Hepatocyte (in vitro differentiated cells): Measurements from ENCODE around the gene MAP3K6. TPM values are rescaled to one million over a fixed set of nuclear protein-coding genes. Genes with fewer than 3 reads are reported as not detected.

Experiments
- DNase-seq: peaks from one replicate; pipeline ENCODE4 v3.0.0-alpha.2; 2016; ENCODE audit warnings: low spot score
- H2AFZ ChIP-seq: fragments of 200-600 bp; sonication (generic); 2 replicates; pipeline ENCODE4 v1.6.0; 2016; ENCODE audit warnings: antibody characterized with exemption, mild to moderate bottlenecking
- H3K27ac ChIP-seq: fragments of 200-600 bp; sonication (generic); 2 replicates; pipeline ENCODE4 v1.5.1; 2016; ENCODE audit warnings: mild to moderate bottlenecking
- H3K27me3 ChIP-seq: fragments of 200-600 bp; sonication (generic); 2 replicates; pipeline ENCODE4 v1.6.1; 2016
- H3K36me3 ChIP-seq: fragments of 200-600 bp; sonication (generic); replicated peaks from 2 replicates; pipeline ENCODE4 v1.5.1; 2016; ENCODE audit warnings: low read depth; ENCODE audit not compliant: insufficient read depth
- H3K4me1 ChIP-seq: fragments of 200-600 bp; sonication (generic); 2 replicates; pipeline ENCODE4 v1.5.1; 2016; ENCODE audit warnings: mild to moderate bottlenecking, moderate library complexity; ENCODE audit not compliant: insufficient read depth
- H3K4me2 ChIP-seq: fragments of 200-600 bp; sonication (generic); 2 replicates; pipeline ENCODE4 v1.6.0; 2016
- H3K4me3 ChIP-seq: fragments of 200-600 bp; sonication (generic); 2 replicates; pipeline ENCODE4 v1.5.1; 2016; ENCODE audit warnings: mild to moderate bottlenecking
- H3K79me2 ChIP-seq: fragments of 200-600 bp; sonication (generic); 2 replicates; pipeline ENCODE4 v1.6.0; 2017; ENCODE audit warnings: mild to moderate bottlenecking
- H3K9me2 ChIP-seq: fragments of 200-600 bp; sonication (generic); replicated peaks from 2 replicates; pipeline ENCODE4 v1.6.0; 2017; ENCODE audit warnings: mild to moderate bottlenecking; ENCODE audit not compliant: insufficient read depth
- H3K9me3 ChIP-seq: fragments of 200-600 bp; sonication (generic); 2 replicates; pipeline ENCODE4 v1.5.1; 2016; ENCODE audit warnings: low read depth, mild to moderate bottlenecking
- H4K20me1 ChIP-seq: fragments of 200-600 bp; sonication (generic); 2 replicates; pipeline ENCODE4 v1.6.0; 2016; ENCODE audit warnings: mild to moderate bottlenecking; ENCODE audit not compliant: insufficient read depth, poor library complexity, severe bottlenecking
- EZH2 ChIP-seq: fragments of 200-600 bp; sonication (generic); IDR thresholded peaks from 2 replicates; pipeline ENCODE4 v1.6.1; 2016; ENCODE audit warnings: antibody characterized with exemption, mild to moderate bottlenecking, borderline replicate concordance
- EZH2phosphoT487 ChIP-seq: fragments of 200-600 bp; sonication (generic); IDR thresholded peaks from one replicate; pipeline ENCODE4 v1.6.1; 2018; ENCODE audit warnings: antibody characterized with exemption, mild to moderate bottlenecking, low read depth, moderate library complexity; ENCODE audit not compliant: unreplicated experiment, severe bottlenecking
- WGBS: methylation state at CpG from one replicate; pipeline ENCODE4 v1.1.6; 2016; ENCODE audit warnings: low lambda C conversion rate; ENCODE audit errors: missing lambda C conversion rate; 5-methylcytosine and 5-hydroxymethylcytosine counted together
- polyA plus RNA-seq: library from polyadenylated mRNA; unstranded; fragments of >200 nt; fragmentation: Nextera tagmentation; extraction: Ambion mirVana; gene quantifications from 2 replicates; pipeline ENCODE4 v1.2.1, GENCODE V29; 2016
- total RNA-seq: library from RNA; depleted of rRNA; stranded (reverse); fragments of >200 nt; gene quantifications from 2 replicates; pipeline ENCODE4 v1.2.3, GENCODE V29; 2014
- TF ChIP-seq, protein P1 (sequence below): fragments of 200-600 bp; sonication (generic); IDR thresholded peaks from 2 replicates; pipeline ENCODE4 v1.5.1; 2016; ENCODE audit warnings: antibody characterized with exemption, mild to moderate bottlenecking; ENCODE audit not compliant: poor library complexity

MAP3K6 gene
- total and polyA plus RNA-seq, 2 experiments from 2014 or later: 6.3 to 20.4 TPM

DNA sequence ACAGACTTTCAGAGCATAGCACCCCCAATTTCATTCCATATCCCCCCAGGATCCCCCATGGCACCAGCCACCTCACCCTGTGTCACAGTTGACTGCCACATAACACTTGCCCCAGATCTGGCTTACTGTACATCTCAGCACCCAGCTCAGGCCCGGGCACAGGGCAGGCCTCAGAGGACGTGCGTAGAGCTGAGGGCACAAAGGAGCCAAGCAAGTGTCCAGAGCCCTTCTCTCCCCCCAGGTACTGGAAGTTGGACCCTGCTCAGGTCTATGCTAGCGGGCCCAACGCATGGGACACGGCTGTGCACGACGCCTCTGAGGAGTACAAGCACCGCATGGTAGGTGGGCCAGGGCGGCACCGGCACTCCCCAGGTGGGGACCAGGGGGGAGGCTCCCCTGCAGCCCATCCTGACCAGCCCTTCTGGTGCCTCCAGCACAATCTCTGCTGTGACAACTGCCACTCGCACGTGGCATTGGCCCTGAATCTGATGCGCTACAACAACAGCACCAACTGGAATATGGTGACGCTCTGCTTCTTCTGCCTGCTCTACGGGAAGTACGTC is 33.0 kb downstream of the MAP3K6 start:
- no peak overlapping the region for H3K4me2 ChIP-seq
- WGBS: 94% methylated on average over 17 of the region's 17 CpGs

DNA sequence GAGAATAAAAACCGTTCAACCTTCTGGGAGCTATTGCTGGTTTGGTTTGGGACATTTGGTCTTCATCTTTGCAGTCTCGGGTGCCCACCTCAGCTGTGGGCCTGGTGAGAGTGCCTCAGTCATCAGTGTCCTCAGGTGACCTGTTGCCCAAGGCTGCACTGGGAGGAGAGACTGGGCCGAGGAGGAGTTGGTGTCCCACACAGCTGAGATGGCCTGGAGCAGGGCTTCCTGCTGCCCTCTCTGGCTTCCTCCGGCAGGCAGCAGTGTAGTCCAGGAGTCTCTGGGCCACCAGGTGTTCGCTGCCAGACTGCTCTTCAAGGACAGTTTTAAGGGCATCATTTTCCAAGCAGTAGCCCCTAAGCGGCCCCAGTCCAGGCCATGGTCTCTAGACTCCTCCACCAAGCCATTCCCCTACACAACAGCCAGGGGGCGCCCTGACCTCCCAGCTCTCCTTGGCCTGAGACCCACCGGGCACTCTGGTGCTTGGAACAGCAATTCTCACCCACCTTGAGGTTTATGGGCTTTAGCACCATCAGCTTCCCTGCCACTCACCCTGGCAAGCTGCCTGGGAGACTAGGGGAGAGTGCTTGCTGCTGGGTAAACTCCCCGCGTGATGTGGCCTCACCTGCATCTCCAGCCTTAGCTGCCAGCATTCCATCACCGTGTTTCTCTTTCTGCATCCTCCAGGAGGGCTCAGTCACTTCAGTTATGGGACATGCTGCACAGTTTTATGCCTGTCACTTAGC is 34.1 kb downstream of the MAP3K6 start:
- Histone ChIP-seq H3K27me3 (no peaks in the 10 kb centered on the region), H2AFZ (no peak overlapping the region), H3K9me3 (no peaks in the 10 kb centered on the region), H3K9me2 (no peaks in the 10 kb centered on the region), H3K36me3 (no peaks in the 10 kb centered on the region), H3K4me1 (no peaks in the 10 kb centered on the region), H3K4me3 (no peak overlapping the region), H4K20me1 (peaks cover 12% of the 10 kb centered on the region), H3K79me2 (peaks cover 28% of the 10 kb centered on the region), H3K4me2 (no peak overlapping the region), H3K27ac (no peak overlapping the region)
- no peak for TF ChIP-seq EZH2
- TF ChIP-seq, protein P1, sequence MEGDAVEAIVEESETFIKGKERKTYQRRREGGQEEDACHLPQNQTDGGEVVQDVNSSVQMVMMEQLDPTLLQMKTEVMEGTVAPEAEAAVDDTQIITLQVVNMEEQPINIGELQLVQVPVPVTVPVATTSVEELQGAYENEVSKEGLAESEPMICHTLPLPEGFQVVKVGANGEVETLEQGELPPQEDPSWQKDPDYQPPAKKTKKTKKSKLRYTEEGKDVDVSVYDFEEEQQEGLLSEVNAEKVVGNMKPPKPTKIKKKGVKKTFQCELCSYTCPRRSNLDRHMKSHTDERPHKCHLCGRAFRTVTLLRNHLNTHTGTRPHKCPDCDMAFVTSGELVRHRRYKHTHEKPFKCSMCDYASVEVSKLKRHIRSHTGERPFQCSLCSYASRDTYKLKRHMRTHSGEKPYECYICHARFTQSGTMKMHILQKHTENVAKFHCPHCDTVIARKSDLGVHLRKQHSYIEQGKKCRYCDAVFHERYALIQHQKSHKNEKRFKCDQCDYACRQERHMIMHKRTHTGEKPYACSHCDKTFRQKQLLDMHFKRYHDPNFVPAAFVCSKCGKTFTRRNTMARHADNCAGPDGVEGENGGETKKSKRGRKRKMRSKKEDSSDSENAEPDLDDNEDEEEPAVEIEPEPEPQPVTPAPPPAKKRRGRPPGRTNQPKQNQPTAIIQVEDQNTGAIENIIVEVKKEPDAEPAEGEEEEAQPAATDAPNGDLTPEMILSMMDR: peak; percentile 67
- peak; percentile 63 for DNase-seq
- 72% methylated on average over 11 of the region's 11 CpGs for WGBS

More for the DNA sequence above, 33.0 kb downstream of the MAP3K6 start:
- H3K36me3 ChIP-seq: no peaks in the 10 kb centered on the region
- DNase-seq: no peak
- peaks cover 17% of the 10 kb centered on the region for H3K79me2 ChIP-seq
- H3K27ac ChIP-seq: no peak overlapping the region
- H3K4me1 ChIP-seq: no peaks in the 10 kb centered on the region
- H3K4me3 ChIP-seq: no peak overlapping the region
- TF ChIP-seq, protein P1: no peak
- TF ChIP-seq EZH2phosphoT487 (no peak), EZH2 (no peak)
- H3K27me3 ChIP-seq: no peaks in the 10 kb centered on the region
- no peaks in the 10 kb centered on the region for H3K9me3 ChIP-seq
- H4K20me1 ChIP-seq: peaks cover 3% of the 10 kb centered on the region
- H2AFZ ChIP-seq: no peak overlapping the region
- no peaks in the 10 kb centered on the region for H3K9me2 ChIP-seq

DNA sequence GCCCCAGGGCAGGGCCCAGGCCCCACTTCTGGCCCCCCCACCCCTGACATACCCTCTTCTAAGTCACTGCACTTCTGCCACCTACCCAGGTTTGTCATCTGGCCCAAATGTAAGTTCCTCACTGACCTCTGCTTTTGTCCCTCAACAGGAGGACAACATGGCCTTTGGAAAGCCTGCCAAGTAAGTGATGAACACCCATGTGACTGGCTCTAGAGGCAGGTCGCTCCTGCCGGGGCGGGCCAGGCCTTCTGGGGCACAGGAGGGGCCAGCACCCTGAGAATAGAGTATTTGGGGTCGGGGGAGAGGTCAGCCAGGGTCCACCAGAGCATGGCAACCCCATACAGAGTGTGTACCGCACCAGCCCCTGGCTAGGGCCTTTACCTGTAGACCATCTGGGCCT is 34.8 kb downstream of the MAP3K6 start:
- Histone ChIP-seq H2AFZ (no peak overlapping the region), H3K4me3 (no peak overlapping the region), H3K36me3 (no peaks in the 10 kb centered on the region), H4K20me1 (peaks cover 18% of the 10 kb centered on the region), H3K4me1 (no peaks in the 10 kb centered on the region), H3K9me3 (no peaks in the 10 kb centered on the region), H3K27me3 (no peaks in the 10 kb centered on the region), H3K9me2 (no peaks in the 10 kb centered on the region), H3K27ac (no peak overlapping the region), H3K79me2 (peaks cover 36% of the 10 kb centered on the region), H3K4me2 (no peak overlapping the region)
- 94% methylated on average over 5 of the region's 5 CpGs for WGBS
- TF ChIP-seq, protein P1: no peak
- TF ChIP-seq EZH2: no peak
- TF ChIP-seq EZH2phosphoT487: no peak
- DNase-seq: no peak
